HL-60/S4 treated with retinoic acid at 250 ng/mL for 4 days and 3 days (cell line): ENCODE results near the gene COL6A3.

Source experiments
- in situ Hi-C: fragments of 300-500 bp; cut with MboI; formaldehyde crosslinking; loops from 2 replicates; pipeline ENCODE4 v1.7.0; 2022; ENCODE audit warnings: low sequenced_read_pairs

Gene COL6A3

GRCh38 chr2:237298151-237299118, 115.5 kb downstream of the COL6A3 start:
- in situ Hi-C loops: no loop called here

GRCh38 chr2:237297421-237298150, 116.4 kb downstream of the COL6A3 start:
- in situ Hi-C loops: no loop called here

- in situ Hi-C loops: no loop called here
Observed at GRCh38 chr2:237296756-237297155, 117.2 kb downstream of the COL6A3 start.

GRCh38 chr2:237295889-237296480, 118.0 kb downstream of the COL6A3 start:
- in situ Hi-C loops: no loop called here

- in situ Hi-C loops: no loop called here
Observed at GRCh38 chr2:237294460-237294859, 119.5 kb downstream of the COL6A3 start.

- in situ Hi-C loops: no loop called here
Observed at GRCh38 chr2:237293978-237294377, 120.0 kb downstream of the COL6A3 start.

GRCh38 chr2:237291138-237291792, 122.7 kb downstream of the COL6A3 start:
- in situ Hi-C loops: no loop called here

GRCh38 chr2:237290261-237290660, 123.7 kb downstream of the COL6A3 start:
- in situ Hi-C loops: no loop called here

- in situ Hi-C loops: no loop called here
Observed at GRCh38 chr2:237289139-237289538, 124.8 kb downstream of the COL6A3 start.

GRCh38 chr2:237287872-237288271, 126.1 kb downstream of the COL6A3 start:
- in situ Hi-C loops: no loop called here

GRCh38 chr2:237283131-237283928, 130.6 kb downstream of the COL6A3 start:
- in situ Hi-C loops: no loop called here

- in situ Hi-C loops: no loop called here
Observed at GRCh38 chr2:237282568-237283128, 131.3 kb downstream of the COL6A3 start.

- in situ Hi-C loops: no loop called here
Observed at GRCh38 chr2:237281836-237282306, 132.1 kb downstream of the COL6A3 start.

GRCh38 chr2:237280939-237281338, 133.0 kb downstream of the COL6A3 start:
- in situ Hi-C loops: no loop called here

GRCh38 chr2:237280229-237280628, 133.7 kb downstream of the COL6A3 start:
- in situ Hi-C loops: no loop called here

GRCh38 chr2:237279012-237279768, 134.8 kb downstream of the COL6A3 start:
- in situ Hi-C loops: no loop called here

GRCh38 chr2:237278568-237278967, 135.4 kb downstream of the COL6A3 start:
- in situ Hi-C loops: no loop called here

- in situ Hi-C loops: no loop called here
Observed at GRCh38 chr2:237276716-237277490, 137.1 kb downstream of the COL6A3 start.
